HepG2 (cell line): ENCODE measurements around the gene TMCC1. TPM values are rescaled to one million over a fixed set of nuclear protein-coding genes. Genes with fewer than 3 reads are reported as not detected.

ENCODE experiments used
- ATAC-seq: fragments of 200-7000 bp; cut with Tn5 transposase; 3 replicates; pipeline ENCODE4 v1.9.1; 2020; ENCODE audit warnings: mild to moderate bottlenecking, moderate library complexity
- BruUV-seq: library from RNA; stranded (reverse); fragments of 400-500 nt; replicated peaks from 2 replicates; lab custom pipeline; 2021; lab: Mats Ljungman, UMichigan
- CTCF ChIA-PET: fragments of 300-600 bp; formaldehyde crosslinking; extraction: SDS; loops from one replicate; lab custom pipeline; 2021; ENCODE audit warnings: low total read pairs, inconsistent platforms, low intra/inter-chr PET ratio; lab: Yijun Ruan, JAX
- POLR2A ChIA-PET: fragments of 350-600 bp; sonication (Branson Sonifier 250); formaldehyde crosslinking; loops from one replicate; lab custom pipeline; 2020; ENCODE audit warnings: antibody characterized with exemption, inconsistent platforms; lab: Yijun Ruan, JAX
- DNase-seq: peaks from one replicate; pipeline ENCODE4 v3.0.0-alpha.2; 2015; ENCODE audit warnings: low spot score
- FAIRE-seq: peaks from 3 replicates; lab custom pipeline; 2011; peaks lifted over from hg19 to GRCh38; lab: Jason Lieb, UNC
- H2AFZ ChIP-seq: one replicate; pipeline ENCODE4 v1.6.1; 2011; ENCODE audit warnings: low read length, inconsistent platforms
- H3K27ac ChIP-seq: fragments of 300-600 bp; 3 replicates; pipeline ENCODE4 v1.8.0; 2011; ENCODE audit warnings: mixed run types, mild to moderate bottlenecking, mixed read lengths, low read length, inconsistent platforms; ENCODE audit not compliant: insufficient read depth; ENCODE audit errors: extremely low read length
- H3K27me3 ChIP-seq, 2 experiments: fragments of 200-600 bp in 1 of 2; 2 replicates in 1 of 2; 3 replicates in 1 of 2; pipeline versions ENCODE4 v1.6.0 to v1.8.0; 2011; ENCODE audit warnings: low read length in 2 of 2, mild to moderate bottlenecking in 2 of 2, moderate library complexity in 2 of 2, inconsistent platforms in 1 of 2; ENCODE audit not compliant: insufficient read depth in 2 of 2, control insufficient read depth in 1 of 2
- H3K36me3 ChIP-seq, 2 experiments: fragments of 200-600 bp in 1 of 2; replicated peaks in 1 of 2; 2 replicates in 1 of 2; 3 replicates in 1 of 2; pipeline versions ENCODE4 v1.5.1 to v1.8.0; 2011; ENCODE audit warnings: low read length in 2 of 2, inconsistent platforms in 1 of 2; ENCODE audit not compliant: insufficient read depth in 2 of 2, control insufficient read depth in 1 of 2
- H3K4me1 ChIP-seq: 2 replicates; pipeline ENCODE4 v1.5.1; 2012; ENCODE audit warnings: low read length, inconsistent platforms; ENCODE audit not compliant: insufficient read depth
- H3K4me2 ChIP-seq: 2 replicates; pipeline ENCODE4 v1.6.0; 2011; ENCODE audit warnings: low read depth, low read length, inconsistent platforms
- H3K4me3 ChIP-seq, 3 experiments: fragments of 200-600 bp in 1 of 3; sonication (generic), shearing (Covaris generic) in 1 of 3; replicated peaks in 1 of 3; 2 replicates each; pipeline ENCODE4 v1.5.1; 2011 to 2016; ENCODE audit warnings: low read length in 3 of 3, inconsistent platforms in 2 of 3, low read depth in 2 of 3, mild to moderate bottlenecking in 2 of 3, control low read depth in 1 of 3, mixed read lengths in 1 of 3; ENCODE audit not compliant: insufficient read depth in 1 of 3
- H3K79me2 ChIP-seq: one replicate; pipeline ENCODE4 v1.6.1; 2011; ENCODE audit warnings: low read length, inconsistent platforms; ENCODE audit not compliant: insufficient read depth
- H3K9ac ChIP-seq: 2 replicates; pipeline ENCODE4 v1.6.0; 2011; ENCODE audit warnings: mild to moderate bottlenecking, low read depth, low read length, inconsistent platforms; ENCODE audit not compliant: insufficient read depth
- H3K9me3 ChIP-seq: 2 replicates; pipeline ENCODE4 v1.5.1; 2012; ENCODE audit warnings: mild to moderate bottlenecking, low read length
- H4K20me1 ChIP-seq: 2 replicates; pipeline ENCODE4 v1.6.0; 2011; ENCODE audit warnings: inconsistent platforms, mild to moderate bottlenecking, low read length, moderate library complexity; ENCODE audit not compliant: insufficient read depth
- BCL6 ChIP-seq: IDR thresholded peaks from 2 replicates; pipeline ENCODE4 v1.6.1; 2016; ENCODE audit warnings: missing genetic modification reagents, missing compliant biosample characterization
- FOXK1 ChIP-seq: sonication (generic); formaldehyde crosslinking; IDR thresholded peaks from 2 replicates; pipeline ENCODE4 v1.4.0; 2020; ENCODE audit warnings: low read depth, missing genetic modification reagents, borderline replicate concordance
- HDAC6 ChIP-seq: fragments of 200-600 bp; sonication (generic); IDR thresholded peaks from 2 replicates; pipeline ENCODE4 v1.7.0; 2017; ENCODE audit warnings: mild to moderate bottlenecking, antibody characterized with exemption, low read length, low read depth
- ISX ChIP-seq: sonication (generic); formaldehyde crosslinking; conservative IDR thresholded peaks from 2 replicates; pipeline ENCODE4 v1.5.0; 2020; ENCODE audit warnings: missing genetic modification reagents
- NFE2L1 ChIP-seq: sonication (generic); formaldehyde crosslinking; IDR thresholded peaks from 2 replicates; pipeline ENCODE4 v1.4.0; 2020; ENCODE audit warnings: missing genetic modification reagents, mild to moderate bottlenecking, borderline replicate concordance
- PAF1 ChIP-seq: IDR thresholded peaks from 2 replicates; pipeline ENCODE4 v1.6.1; 2016; ENCODE audit warnings: missing genetic modification reagents, missing compliant biosample characterization
- ZBTB20 ChIP-seq: sonication (generic); formaldehyde crosslinking; IDR thresholded peaks from 2 replicates; pipeline ENCODE4 v1.8.1; 2023; ENCODE audit warnings: missing genetic modification reagents, low read depth, mild to moderate bottlenecking, borderline replicate concordance
- ZNF136 ChIP-seq: sonication (generic); formaldehyde crosslinking; IDR thresholded peaks from 2 replicates; pipeline ENCODE4 v1.8.1; 2022; ENCODE audit warnings: low read depth, mild to moderate bottlenecking, moderate library complexity, missing genetic modification reagents
- ZNF274 ChIP-seq: sonication (generic); formaldehyde crosslinking; IDR thresholded peaks from 2 replicates; pipeline ENCODE4 v1.5.1; 2020; ENCODE audit warnings: mild to moderate bottlenecking, missing genetic modification reagents
- ZNF333 ChIP-seq: sonication (generic); formaldehyde crosslinking; IDR thresholded peaks from 2 replicates; pipeline ENCODE4 v1.4.0; 2020; ENCODE audit warnings: mild to moderate bottlenecking, missing genetic modification reagents, borderline replicate concordance
- ZNF747 ChIP-seq: sonication (generic); formaldehyde crosslinking; IDR thresholded peaks from 2 replicates; pipeline ENCODE4 v1.8.1; 2023; ENCODE audit warnings: missing genetic modification reagents, mild to moderate bottlenecking, borderline replicate concordance
- WGBS: methylation state at CpG from one replicate; pipeline ENCODE4 v1.1.6; 2017; ENCODE audit warnings: low lambda C conversion rate; 5-methylcytosine and 5-hydroxymethylcytosine counted together
- in situ Hi-C: cut with HindIII; loops from 2 replicates; pipeline ENCODE4 v1.10.0; 2017; ENCODE audit warnings: low pct_unique_long_range_greater_than_20kb; ENCODE audit not compliant: extremely low pct_ligation_motif_present
- intact Hi-C: fragments of 100-400 bp; cut with micrococcal nuclease; formaldehyde crosslinking; loops from one replicate; pipeline ENCODE4 v1.10.0; 2022; ENCODE audit not compliant: unreplicated experiment
- polyA plus RNA-seq, 8 experiments: library from polyadenylated mRNA; depleted of rRNA in 3 of 8; stranded (reverse) in 7 of 8; unstranded in 1 of 8; fragments of >200 nt; fragmentation: Illumina TruSeq in 4 of 8; extraction: Trizol in 4 of 8; gene quantifications; 2 replicates each; pipeline versions ENCODE4 v1.2.1 to v1.2.3, GENCODE V29; 2011 to 2016; ENCODE audit warnings: low read depth in 4 of 8, missing spikeins in 1 of 8, mixed read lengths in 1 of 8; ENCODE audit not compliant: insufficient read depth in 1 of 8
- total RNA-seq, 5 experiments: library from RNA; depleted of rRNA; stranded (reverse); fragments of >200 nt; fragmentation: Illumina TruSeq; extraction: Trizol; gene quantifications; 2 replicates each; pipeline ENCODE4 v1.2.3, GENCODE V29; 2016; ENCODE audit warnings: low read depth in 1 of 5
- TF ChIP-seq, protein P1 (sequence below): sonication (generic); formaldehyde crosslinking; IDR thresholded peaks from 2 replicates; pipeline ENCODE4 v1.4.0; 2020; ENCODE audit warnings: missing genetic modification reagents
- TF ChIP-seq, protein P2 (sequence below): sonication (generic); formaldehyde crosslinking; IDR thresholded peaks from 2 replicates; pipeline ENCODE4 v1.8.0; 2022; ENCODE audit warnings: missing genetic modification reagents, low read depth, mild to moderate bottlenecking, borderline replicate concordance
- TF ChIP-seq, protein P3 (sequence below): sonication (generic); formaldehyde crosslinking; IDR thresholded peaks from 2 replicates; pipeline ENCODE4 v1.8.0; 2022; ENCODE audit warnings: missing genetic modification reagents, mild to moderate bottlenecking, moderate library complexity, borderline replicate concordance
- TF ChIP-seq, protein P4 (sequence below): sonication (generic); formaldehyde crosslinking; IDR thresholded peaks from 2 replicates; pipeline ENCODE4 v1.5.1; 2020; ENCODE audit warnings: missing genetic modification reagents, mild to moderate bottlenecking, borderline replicate concordance
- TF ChIP-seq, protein P5 (sequence below): sonication (generic); formaldehyde crosslinking; IDR thresholded peaks from 2 replicates; pipeline ENCODE4 v1.4.0; 2020; ENCODE audit warnings: low read depth, mild to moderate bottlenecking, missing genetic modification reagents

The TMCC1 gene
- total and polyA plus RNA-seq, 2 of the 13 experiments (the other 11 are each of a cell fraction or from before 2014, with no cell fraction given), result 12.1 to 264 TPM

DNA sequence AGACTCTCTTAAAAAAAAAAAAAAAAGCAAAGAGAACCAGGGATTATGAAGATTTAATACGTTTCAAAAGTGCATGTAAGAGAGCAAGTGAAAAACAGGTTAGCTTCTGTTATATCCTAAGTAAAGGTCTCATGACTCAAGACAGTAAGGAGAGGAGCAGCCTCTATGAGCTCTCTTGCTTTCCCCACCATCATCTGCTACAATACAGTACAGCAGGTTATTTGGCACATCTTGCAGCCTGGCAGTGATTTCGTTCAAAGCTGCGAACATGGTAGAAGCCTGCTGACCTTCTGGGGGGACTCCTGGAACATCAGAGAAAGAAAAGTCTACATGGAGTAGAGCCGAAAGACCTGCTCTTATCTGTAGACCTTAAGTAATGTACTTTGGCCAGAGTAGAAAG is 157.9 kb downstream of the TMCC1 start:
- FAIRE-seq, result no peak
- H3K4me3 ChIP-seq, result no peak overlapping the region
- H3K27me3 ChIP-seq, result no peaks in the 10 kb centered on the region
- no peak for DNase-seq
- no peaks in the 10 kb centered on the region for H3K79me2 ChIP-seq
- no peak overlapping the region for H3K9ac ChIP-seq
- H3K27ac ChIP-seq, result no peak overlapping the region
- no peak overlapping the region for H2AFZ ChIP-seq
- BruUV-seq, result no TSS peak
- H3K36me3 ChIP-seq, result no peaks in the 10 kb centered on the region
- intact Hi-C loops (no loop called here), in situ Hi-C loops (no loop called here)
- ATAC-seq, result no peak
- ChIA-PET CTCF (no interaction called here), POLR2A (no interaction called here)
- H3K9me3 ChIP-seq, result no peaks in the 10 kb centered on the region
- WGBS, result 88% methylated on average over 4 of the region's 4 CpGs
- no peak overlapping the region for H3K4me2 ChIP-seq
- no peaks in the 10 kb centered on the region for H4K20me1 ChIP-seq
- peaks cover 41% of the 10 kb centered on the region for H3K4me1 ChIP-seq
- TF ChIP-seq BCL6 (no peak), ZNF274 (CRISPR knock-in tag) (no peak), PAF1 (no peak), HDAC6 (no peak), NFE2L1 (CRISPR knock-in tag) (no peak), FOXK1 (CRISPR knock-in tag) (no peak), ZNF747 (CRISPR knock-in tag) (no peak), ZBTB20 (no peak), ZNF136 (CRISPR knock-in tag) (no peak), ZNF333 (CRISPR knock-in tag) (no peak), ISX (CRISPR knock-in tag) (no peak)
- TF ChIP-seq, protein P1, sequence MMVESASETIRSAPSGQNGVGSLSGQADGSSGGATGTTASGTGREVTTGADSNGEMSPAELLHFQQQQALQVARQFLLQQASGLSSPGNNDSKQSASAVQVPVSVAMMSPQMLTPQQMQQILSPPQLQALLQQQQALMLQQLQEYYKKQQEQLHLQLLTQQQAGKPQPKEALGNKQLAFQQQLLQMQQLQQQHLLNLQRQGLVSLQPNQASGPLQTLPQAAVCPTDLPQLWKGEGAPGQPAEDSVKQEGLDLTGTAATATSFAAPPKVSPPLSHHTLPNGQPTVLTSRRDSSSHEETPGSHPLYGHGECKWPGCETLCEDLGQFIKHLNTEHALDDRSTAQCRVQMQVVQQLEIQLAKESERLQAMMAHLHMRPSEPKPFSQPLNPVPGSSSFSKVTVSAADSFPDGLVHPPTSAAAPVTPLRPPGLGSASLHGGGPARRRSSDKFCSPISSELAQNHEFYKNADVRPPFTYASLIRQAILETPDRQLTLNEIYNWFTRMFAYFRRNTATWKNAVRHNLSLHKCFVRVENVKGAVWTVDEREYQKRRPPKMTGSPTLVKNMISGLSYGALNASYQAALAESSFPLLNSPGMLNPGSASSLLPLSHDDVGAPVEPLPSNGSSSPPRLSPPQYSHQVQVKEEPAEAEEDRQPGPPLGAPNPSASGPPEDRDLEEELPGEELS, result no peak
- TF ChIP-seq, protein P2, sequence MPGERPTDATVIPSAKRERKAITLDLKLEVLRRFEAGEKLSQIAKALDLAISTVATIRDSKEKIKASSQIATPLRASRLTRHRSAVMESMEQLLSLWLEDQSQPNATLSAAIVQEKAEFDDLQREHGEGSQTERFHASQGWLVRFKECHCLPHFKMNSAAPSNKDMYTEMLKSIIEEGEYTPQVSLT (CRISPR knock-in tag), result no peak
- TF ChIP-seq, protein P3, sequence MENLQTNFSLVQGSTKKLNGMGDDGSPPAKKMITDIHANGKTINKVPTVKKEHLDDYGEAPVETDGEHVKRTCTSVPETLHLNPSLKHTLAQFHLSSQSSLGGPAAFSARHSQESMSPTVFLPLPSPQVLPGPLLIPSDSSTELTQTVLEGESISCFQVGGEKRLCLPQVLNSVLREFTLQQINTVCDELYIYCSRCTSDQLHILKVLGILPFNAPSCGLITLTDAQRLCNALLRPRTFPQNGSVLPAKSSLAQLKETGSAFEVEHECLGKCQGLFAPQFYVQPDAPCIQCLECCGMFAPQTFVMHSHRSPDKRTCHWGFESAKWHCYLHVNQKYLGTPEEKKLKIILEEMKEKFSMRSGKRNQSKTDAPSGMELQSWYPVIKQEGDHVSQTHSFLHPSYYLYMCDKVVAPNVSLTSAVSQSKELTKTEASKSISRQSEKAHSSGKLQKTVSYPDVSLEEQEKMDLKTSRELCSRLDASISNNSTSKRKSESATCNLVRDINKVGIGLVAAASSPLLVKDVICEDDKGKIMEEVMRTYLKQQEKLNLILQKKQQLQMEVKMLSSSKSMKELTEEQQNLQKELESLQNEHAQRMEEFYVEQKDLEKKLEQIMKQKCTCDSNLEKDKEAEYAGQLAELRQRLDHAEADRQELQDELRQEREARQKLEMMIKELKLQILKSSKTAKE (CRISPR knock-in tag), result no peak
- TF ChIP-seq, protein P4, sequence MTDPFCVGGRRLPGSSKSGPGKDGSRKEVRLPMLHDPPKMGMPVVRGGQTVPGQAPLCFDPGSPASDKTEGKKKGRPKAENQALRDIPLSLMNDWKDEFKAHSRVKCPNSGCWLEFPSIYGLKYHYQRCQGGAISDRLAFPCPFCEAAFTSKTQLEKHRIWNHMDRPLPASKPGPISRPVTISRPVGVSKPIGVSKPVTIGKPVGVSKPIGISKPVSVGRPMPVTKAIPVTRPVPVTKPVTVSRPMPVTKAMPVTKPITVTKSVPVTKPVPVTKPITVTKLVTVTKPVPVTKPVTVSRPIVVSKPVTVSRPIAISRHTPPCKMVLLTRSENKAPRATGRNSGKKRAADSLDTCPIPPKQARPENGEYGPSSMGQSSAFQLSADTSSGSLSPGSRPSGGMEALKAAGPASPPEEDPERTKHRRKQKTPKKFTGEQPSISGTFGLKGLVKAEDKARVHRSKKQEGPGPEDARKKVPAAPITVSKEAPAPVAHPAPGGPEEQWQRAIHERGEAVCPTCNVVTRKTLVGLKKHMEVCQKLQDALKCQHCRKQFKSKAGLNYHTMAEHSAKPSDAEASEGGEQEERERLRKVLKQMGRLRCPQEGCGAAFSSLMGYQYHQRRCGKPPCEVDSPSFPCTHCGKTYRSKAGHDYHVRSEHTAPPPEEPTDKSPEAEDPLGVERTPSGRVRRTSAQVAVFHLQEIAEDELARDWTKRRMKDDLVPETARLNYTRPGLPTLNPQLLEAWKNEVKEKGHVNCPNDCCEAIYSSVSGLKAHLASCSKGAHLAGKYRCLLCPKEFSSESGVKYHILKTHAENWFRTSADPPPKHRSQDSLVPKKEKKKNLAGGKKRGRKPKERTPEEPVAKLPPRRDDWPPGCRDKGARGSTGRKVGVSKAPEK (CRISPR knock-in tag), result no peak
- TF ChIP-seq, protein P5, sequence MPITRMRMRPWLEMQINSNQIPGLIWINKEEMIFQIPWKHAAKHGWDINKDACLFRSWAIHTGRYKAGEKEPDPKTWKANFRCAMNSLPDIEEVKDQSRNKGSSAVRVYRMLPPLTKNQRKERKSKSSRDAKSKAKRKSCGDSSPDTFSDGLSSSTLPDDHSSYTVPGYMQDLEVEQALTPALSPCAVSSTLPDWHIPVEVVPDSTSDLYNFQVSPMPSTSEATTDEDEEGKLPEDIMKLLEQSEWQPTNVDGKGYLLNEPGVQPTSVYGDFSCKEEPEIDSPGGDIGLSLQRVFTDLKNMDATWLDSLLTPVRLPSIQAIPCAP, result no peak
